Fibroblast of gingiva (primary cell): ENCODE data around the gene PCDH10.

Experiments used
- DNase-seq: peaks from one replicate; pipeline ENCODE4 v3.0.0-alpha.2; 2011; ENCODE audit warnings: low read depth

PCDH10 gene

GRCh38 chr4:133148690-133149363 lies at the start of gene PCDH10:
TSS of gene PCDH10 (plus strand) at chr4:133149294. CDS start at chr4:133150141, 847 bp downstream.
- DNase-seq: peak; percentile 95

DNA sequence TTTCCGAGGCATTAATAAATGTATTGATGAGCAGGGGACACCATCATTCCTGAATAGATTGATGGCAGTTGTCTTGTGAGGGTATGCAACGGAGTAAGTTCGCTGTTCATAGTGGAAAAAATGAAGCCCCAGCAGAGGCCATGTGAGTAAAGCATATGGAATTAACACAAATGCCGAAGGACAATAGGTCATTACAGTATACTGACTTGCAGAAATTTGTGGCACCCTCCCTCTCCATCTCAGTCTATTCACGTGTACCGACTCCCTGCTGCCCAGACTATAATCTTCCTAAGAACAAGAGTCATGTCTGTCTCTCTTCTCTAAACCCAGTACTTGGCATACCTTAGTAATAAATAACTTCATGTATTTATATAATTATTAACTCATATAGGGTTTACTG lies 47.1 kb upstream of the PCDH10 start:
- DNase-seq: no peak

GRCh38 chr4:133102612-133103409 lies 46.3 kb upstream of the PCDH10 start:
- no peak for DNase-seq

DNA sequence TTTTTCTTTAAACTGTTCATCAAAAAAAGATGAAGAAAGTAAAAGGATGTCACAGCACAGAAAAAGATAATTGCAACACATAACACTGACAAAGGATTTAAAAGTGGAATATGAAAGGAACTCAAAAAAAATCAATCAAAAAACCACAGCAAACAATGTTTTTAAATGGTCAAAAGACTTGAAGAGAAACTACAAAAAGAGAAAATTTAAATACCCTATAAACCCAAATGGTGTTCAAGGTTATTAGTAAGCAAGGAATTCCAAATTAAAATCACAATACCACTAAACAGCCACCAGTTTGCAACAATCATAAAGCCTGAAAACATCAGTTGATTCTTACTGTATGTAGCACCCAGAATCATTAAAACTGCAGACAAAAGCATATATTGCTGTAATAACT lies 36.5 kb upstream of the PCDH10 start:
- no peak for DNase-seq

DNA sequence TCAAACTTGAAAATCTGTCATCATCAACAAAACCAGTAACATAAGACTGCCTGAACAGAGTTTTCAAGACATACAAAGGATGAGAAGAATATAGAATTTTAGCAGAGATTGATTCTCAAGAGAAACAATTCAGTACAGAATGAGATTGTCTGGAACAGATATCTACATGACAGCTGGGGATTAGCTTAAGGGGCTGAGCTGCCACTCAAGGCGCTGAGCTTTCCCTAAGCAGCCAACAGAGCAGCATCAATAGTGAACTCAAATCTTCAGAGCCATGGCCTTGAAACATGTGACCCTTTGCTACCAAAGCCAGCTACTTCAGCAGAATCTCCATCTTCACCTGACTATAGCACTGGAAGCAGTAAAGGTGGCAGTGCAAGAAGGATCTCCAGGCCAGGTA lies 24.3 kb upstream of the PCDH10 start:
- no peak for DNase-seq

DNA sequence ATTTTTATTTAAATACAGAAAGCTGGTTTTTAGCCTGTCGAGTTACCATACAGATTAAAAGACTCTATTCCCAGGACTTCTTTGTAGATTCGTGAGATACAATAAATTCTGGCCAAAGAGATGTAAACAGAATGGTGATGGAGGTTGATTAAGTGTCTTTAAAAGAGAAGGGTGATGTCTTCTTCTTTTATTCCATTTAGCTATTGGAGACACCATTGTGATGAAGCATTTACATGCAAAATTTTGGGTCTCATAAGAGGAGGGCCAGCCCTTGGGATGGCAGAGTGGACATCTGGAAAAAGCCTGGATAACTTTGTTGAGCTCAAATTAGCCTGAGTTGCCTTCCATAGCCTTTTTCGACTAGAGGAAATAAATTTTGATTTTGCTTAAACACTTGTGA lies 21.6 kb upstream of the PCDH10 start:
- no peak for DNase-seq

DNA sequence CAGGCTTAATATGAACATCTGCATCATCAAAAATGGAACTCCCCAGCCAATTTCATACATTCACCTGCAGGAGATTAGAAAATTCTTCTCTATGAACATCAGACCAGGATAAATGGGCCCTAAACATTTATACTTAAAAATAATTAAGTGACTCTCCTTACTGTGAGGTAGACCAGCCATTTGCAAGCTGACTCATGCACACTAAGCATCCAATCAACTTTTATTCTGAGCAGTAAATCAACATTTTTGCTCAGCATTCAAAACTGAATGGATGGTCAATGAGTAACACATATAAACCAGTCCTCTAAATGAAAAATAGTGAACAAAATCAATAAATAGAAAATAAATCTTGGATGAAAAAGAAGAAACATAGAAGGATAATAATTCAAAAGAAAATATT lies 19.9 kb upstream of the PCDH10 start:
- no peak for DNase-seq

DNA sequence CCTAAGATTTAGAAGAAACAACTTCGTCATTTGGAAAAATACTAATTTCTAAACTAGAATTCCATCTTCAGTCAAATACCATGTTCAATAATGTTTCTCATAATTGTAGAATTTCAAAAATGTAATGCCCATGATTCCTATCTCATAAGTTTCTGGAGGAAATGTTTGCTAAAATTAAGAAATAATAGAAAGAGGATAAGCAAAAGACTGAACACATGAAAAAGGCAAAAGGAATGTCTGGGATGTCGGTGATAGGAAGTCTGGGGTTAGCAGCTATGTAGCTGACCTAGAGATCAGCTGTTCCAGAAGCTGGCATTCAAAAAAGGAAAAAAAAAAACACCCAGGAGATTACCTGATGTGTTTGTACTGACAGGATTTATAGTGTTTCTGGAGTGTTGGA lies 18.9 kb upstream of the PCDH10 start:
- DNase-seq: no peak

DNA sequence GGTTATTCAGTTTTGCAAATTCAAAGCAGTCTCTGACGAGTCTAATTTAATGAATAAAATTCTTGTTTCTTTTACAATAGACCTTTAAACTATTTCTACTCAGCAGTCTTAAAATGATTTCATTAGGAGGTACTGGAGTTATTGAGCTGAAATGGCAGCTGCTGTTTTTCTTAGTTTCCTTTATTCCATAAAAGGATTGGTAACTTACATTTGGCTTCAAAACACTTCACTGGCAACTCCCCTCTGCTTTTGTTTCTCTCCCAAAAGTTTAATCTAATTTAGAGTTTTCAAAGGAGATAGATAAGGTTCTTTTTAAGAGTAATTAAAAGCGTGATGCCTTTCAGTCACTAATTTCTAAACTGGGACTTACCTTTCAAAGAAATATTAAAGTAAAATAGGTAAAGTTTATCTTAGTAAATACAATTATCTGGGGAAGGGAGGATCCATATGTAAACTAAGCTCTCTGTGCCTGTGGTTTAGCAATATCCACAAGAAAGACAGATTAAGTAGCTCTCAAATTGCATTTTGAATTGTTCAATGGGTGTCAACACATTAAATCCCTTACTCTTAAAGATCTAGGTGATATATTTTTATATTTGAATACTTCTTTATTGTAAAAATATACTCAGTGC lies 17.1 kb upstream of the PCDH10 start:
- no peak for DNase-seq

DNA sequence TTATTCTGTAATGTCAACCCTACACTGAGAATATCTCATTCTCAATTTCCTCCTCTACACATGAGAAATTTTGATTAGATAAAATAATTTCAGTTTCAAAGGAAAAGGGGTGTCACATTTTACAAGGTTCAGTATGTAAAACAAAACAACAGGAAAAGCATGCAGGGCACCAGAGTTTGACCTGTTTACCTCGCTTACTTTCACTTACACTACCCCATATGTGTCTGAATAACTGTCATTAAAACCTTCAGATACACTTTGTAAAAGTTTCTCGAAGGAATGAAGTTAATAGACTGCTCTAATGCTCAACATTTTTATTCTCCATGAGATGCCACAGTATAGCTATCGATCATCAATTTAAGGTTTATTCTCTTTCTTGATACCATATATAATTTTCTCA lies 12.3 kb upstream of the PCDH10 start:
- no peak for DNase-seq

GRCh38 chr4:133137571-133137970 lies 11.5 kb upstream of the PCDH10 start:
- no peak for DNase-seq

DNA sequence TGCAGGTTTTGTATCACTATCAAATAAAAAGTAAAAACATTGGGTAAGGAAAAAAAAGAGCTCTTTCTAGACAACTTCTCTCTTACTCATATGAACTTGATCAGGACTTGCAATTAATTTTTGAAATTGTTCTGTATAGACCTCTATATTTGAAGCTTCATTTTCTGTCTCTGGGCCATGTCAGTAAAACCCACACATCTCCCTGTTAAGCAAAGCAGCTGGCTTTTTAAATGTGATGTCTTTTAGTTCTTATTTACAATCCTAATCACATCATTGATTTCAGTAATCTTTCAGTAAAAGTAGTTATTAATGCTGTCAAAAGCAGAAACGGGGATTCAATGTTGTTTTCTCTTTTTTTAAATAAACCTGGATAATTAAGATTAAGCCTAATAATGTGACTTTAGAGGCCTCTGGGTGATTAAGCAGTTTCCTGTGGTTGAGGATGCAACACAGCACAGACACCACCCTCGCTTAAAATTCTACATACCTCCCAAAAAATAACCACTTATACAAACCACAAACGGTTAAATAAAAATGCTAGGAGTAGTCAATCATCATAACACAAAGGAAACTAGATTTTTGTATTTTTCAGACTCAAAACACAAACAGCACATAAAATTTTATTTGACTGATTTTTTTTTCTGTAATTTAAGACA lies 5.2 kb upstream of the PCDH10 start:
- DNase-seq: no peak

DNA sequence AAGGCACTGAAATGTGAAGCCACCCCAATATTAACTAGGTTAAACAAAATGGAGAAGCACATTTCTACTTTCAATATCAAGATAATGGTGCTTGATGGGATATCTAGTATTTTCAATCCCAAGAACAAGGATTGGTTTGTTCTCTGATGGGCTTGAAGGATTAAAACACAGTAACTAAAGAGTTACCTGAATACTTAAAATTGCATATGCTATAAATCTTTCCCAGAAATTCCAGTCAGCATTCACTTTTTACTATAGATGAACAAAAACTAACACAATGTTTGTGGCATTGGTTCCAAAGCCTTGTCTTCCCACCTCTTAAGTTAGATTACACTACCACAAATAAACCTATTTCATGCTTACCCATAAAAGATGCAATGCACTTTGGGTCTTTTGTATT lies 3.9 kb upstream of the PCDH10 start:
- no peak for DNase-seq

GRCh38 chr4:133145758-133146573 lies 3.1 kb upstream of the PCDH10 start:
- no peak for DNase-seq

GRCh38 chr4:133146574-133147241 lies 2.4 kb upstream of the PCDH10 start:
- peak; percentile 46 for DNase-seq

GRCh38 chr4:133147286-133147821 lies 1.7 kb upstream of the PCDH10 start:
- DNase-seq: no peak

DNA sequence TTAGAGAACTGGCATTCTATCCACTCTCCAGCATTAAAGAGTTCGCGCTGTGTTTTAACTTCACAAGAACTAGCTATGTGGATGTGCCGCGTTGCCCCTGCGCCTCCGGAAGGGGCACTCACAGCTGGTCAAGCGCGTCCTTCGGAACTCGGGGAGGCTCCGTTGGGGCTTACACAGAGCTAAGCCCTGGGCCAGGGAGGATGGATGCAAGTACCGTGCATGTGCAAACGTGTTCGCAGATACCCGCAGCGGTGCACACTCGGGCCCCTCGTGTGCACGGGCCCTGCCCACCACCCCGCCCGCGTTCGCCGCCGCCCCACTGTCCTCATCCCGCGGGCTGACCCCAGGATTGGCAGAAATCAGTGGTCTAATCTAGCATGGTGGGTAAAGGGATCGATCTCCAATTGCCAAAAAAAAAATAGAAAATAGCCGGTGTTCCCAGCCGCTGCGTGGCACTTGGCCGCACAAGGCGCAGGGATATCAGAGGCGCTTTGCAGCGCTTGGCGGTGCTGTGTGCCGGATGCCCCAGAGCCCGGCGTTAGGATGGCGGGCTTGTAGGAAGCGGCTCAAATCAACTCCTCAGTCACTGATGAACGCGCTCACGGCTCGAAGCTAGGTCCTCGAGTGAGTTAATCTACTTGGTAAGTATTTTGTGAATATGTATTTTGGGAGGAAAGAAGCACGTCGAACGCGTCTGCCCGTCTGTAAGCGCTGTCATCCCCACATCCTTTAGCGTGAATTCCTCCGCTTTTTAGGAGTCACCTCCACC lies 989 bp upstream of the PCDH10 start:
- DNase-seq: peak; percentile 69

GRCh38 chr4:133149364-133149695 lies 236 bp downstream of the PCDH10 start:
- no peak for DNase-seq

- DNase-seq: no peak
These were observed 908 bp downstream of the PCDH10 start for GRCh38 chr4:133149932-133150471.
